ENCODE data around the gene CSAD. TPM values are rescaled to one million over a fixed set of nuclear protein-coding genes. Genes with fewer than 3 reads are reported as not detected.

CSAD gene
- total RNA-seq, 6 donors from 2014 or later: 19.8 to 164 (median 28.6) TPM

DNA sequence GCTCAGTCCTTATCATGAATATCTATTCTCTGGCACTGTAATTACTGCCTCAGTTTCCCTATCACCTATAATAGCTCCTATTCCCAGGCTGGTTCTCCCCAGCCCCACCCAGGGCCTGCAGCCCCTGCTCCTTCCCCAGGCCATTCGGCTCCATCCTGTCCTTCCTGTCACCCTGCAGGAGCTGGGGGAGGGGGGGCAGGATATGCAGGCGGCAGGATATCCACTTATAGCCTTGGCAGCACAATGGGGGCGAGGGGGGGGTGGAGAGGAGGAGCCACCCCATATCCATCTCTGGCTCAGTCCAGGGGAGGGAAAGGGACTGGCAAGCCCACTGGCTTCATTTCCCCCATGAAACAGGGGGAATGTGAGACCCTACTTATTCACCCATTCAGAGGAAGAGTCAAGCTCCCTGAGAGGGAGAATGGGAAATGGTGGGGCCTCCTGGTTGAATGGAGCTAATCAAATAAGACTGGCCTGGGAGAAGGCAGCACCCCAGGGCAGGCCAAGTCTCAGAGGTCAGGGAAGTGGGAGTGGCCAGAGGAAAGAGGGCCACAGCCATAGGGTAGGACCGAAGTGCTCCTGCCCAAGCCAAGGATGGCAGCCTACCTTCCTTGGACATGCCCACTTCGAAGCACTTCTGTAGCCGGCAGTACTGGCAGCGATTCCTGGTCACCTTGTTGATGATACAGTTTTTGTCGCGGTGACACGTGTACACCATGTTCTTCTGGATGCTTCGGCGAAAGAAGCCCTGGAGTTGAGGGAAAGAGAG is 34.1 kb upstream of the CSAD start:
- ATAC-seq (ENCODE audit: low FRiP score in 2 of 2): no peak
- WGBS, 2 donors: 61 to 62% methylated on average over 12 of the region's 12 CpGs
- peak overlapping the region; percentile 98 to 100 (median 99) for H3K27ac ChIP-seq
- no peaks in the 10 kb centered on the region for H3K9me3 ChIP-seq
- peak overlapping the region in 1 of 4 donors; percentile 7 for H3K4me3 ChIP-seq
- peaks cover 0 to 48% (median 45%) of the 10 kb centered on the region in 4 donors for H3K36me3 ChIP-seq
- H3K27me3 ChIP-seq: no peaks in the 10 kb centered on the region
- DNase-seq: peak in 1 of 2 donors; percentile 49
- peak in 1 of 2 donors; percentile 54 for TF ChIP-seq POLR2AphosphoS5 (IDR thresholded peaks at IDR 0.05)
- no peak for TF ChIP-seq CTCF (IDR thresholded peaks at IDR 0.05)
- no peak for TF ChIP-seq POLR2A (IDR thresholded peaks at IDR 0.05)
- peak in 1 of 4 donors; percentile 22 for TF ChIP-seq EP300 (IDR thresholded peaks at IDR 0.05)
- peaks cover 54 to 70% (median 64%) of the 10 kb centered on the region in 4 donors for H3K4me1 ChIP-seq

DNA sequence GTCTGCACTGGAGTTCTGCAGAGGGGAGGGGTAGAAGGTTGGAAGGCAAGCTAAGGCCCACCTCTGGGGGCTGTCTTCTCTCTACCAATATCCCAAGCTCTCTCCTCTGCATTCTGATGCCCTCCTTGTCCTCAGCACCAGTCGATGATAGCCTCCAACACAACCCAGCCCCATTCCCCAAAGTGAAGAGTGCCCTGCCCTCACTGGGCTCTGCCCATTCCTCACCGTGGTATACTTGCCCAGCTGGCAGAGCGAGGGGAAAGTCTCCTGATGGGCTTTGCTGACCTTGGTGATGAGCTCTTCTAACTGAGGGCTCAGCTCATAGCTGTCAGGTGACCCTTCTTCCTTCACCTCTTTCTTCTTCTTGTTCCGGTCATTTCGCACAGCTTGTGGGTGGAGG is 33.5 kb upstream of the CSAD start:
- Histone ChIP-seq H3K36me3 (peaks cover 0 to 48% (median 45%) of the 10 kb centered on the region in 4 donors), H3K27me3 (no peaks in the 10 kb centered on the region), H3K4me1 (peaks cover 50 to 72% (median 63%) of the 10 kb centered on the region in 4 donors), H3K9me3 (no peaks in the 10 kb centered on the region), H3K27ac (peak overlapping the region; percentile 98 to 100 (median 99)), H3K4me3 (peak overlapping the region in 1 of 4 donors; percentile 7)
- no peak for ATAC-seq (ENCODE audit: low FRiP score in 2 of 2)
- WGBS, 2 donors: 67 to 73% methylated on average over 5 of the region's 5 CpGs
- TF ChIP-seq EP300 (IDR thresholded peaks at IDR 0.05) (no peak), POLR2AphosphoS5 (IDR thresholded peaks at IDR 0.05) (no peak), POLR2A (IDR thresholded peaks at IDR 0.05) (no peak), CTCF (IDR thresholded peaks at IDR 0.05) (no peak)
- DNase-seq: no peak

DNA sequence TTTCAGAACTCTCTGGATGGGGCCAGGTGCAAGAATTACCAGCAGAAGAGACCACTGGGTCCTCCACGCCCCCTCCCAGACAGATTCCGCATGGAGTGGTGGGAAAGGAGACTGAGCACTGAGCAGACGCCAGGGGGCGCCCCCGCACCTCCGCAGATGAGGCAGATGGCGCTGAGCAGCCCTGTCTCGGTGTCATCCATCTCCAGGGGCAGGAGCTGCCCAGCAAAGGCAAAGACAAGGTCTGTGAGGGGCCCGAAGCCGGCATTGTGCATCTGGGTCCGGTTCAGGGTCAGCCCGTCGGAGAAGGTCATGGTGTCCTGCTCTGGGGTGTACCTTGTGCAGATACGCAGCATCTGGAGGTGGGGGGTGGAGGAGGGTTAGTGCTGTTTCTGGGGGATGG is 32.6 kb upstream of the CSAD start:
- H3K4me1 ChIP-seq: peaks cover 50 to 72% (median 63%) of the 10 kb centered on the region in 4 donors
- TF ChIP-seq CTCF (IDR thresholded peaks at IDR 0.05): peak; percentile 84 to 96 (median 92)
- TF ChIP-seq POLR2A (IDR thresholded peaks at IDR 0.05): no peak
- no peaks in the 10 kb centered on the region for H3K9me3 ChIP-seq
- no peak overlapping the region for H3K4me3 ChIP-seq
- ATAC-seq (ENCODE audit: low FRiP score in 2 of 2) (peak; percentile 80 to 87), DNase-seq (peak; percentile 82 to 96)
- H3K27ac ChIP-seq: peak overlapping the region in 2 of 4 donors; percentile 57 to 100
- H3K27me3 ChIP-seq: no peaks in the 10 kb centered on the region
- 13 to 16% methylated on average over 11 to 13 of the region's 14 CpGs for WGBS, 2 donors
- H3K36me3 ChIP-seq: peaks cover 0 to 48% (median 45%) of the 10 kb centered on the region in 4 donors

GRCh38 chr12:53212931-53213330 is 32.2 kb upstream of the CSAD start:
- WGBS, 2 donors: 59 to 62% methylated on average over 12 of the region's 12 CpGs
- ATAC-seq (ENCODE audit: low FRiP score in 2 of 2) (no peak), DNase-seq (peak in 1 of 2 donors; percentile 84)
- Histone ChIP-seq H3K36me3 (peaks cover 0 to 48% (median 45%) of the 10 kb centered on the region in 4 donors), H3K4me1 (peaks cover 46 to 70% (median 62%) of the 10 kb centered on the region in 4 donors), H3K27me3 (no peaks in the 10 kb centered on the region), H3K4me3 (no peak overlapping the region), H3K27ac (peak overlapping the region in 1 of 4 donors; percentile 57), H3K9me3 (no peaks in the 10 kb centered on the region)
- TF ChIP-seq POLR2AphosphoS5 (IDR thresholded peaks at IDR 0.05): no peak
- TF ChIP-seq EP300 (IDR thresholded peaks at IDR 0.05): no peak
- TF ChIP-seq CTCF (IDR thresholded peaks at IDR 0.05): no peak
- TF ChIP-seq POLR2A (IDR thresholded peaks at IDR 0.05): no peak
